GM10248 (cell line): ENCODE results near the gene UBE2QL1.

Source experiments
- CTCF ChIA-PET: fragments of 300-600 bp; sonication (Branson Sonifier 250); formaldehyde crosslinking; extraction: SDS; loops from one replicate; lab custom pipeline; 2021; ENCODE audit warnings: antibody characterized with exemption; lab: Yijun Ruan, JAX
- POLR2A ChIA-PET: fragments of 350-650 bp; sonication (Branson Sonifier 250); formaldehyde crosslinking; extraction: SDS; loops from one replicate; lab custom pipeline; 2020; ENCODE audit warnings: antibody characterized with exemption; lab: Yijun Ruan, JAX
- DNase-seq: peaks from one replicate; pipeline ENCODE4 v3.0.0; 2012; ENCODE audit errors: extremely low spot score
- CTCF ChIP-seq: IDR thresholded peaks from 2 replicates; pipeline ENCODE4 v1.5.1; 2012; ENCODE audit warnings: mild to moderate bottlenecking, low read depth; ENCODE audit errors: extremely low read depth, missing control alignments, control extremely low read depth

UBE2QL1 gene

GRCh38 chr5:6480133-6481051, 31.7 kb downstream of the UBE2QL1 start:
- no peak for TF ChIP-seq CTCF
- DNase-seq, result peak; percentile 56
- CTCF ChIA-PET, result interaction anchor here (1.0 to 1.8 kb wide), 2 partner anchors 13 to 97 kb away, joined by 3 to 5 read pairs; no protein-coding TSS in a partner anchor

GRCh38 chr5:6482735-6483134, 34.1 kb downstream of the UBE2QL1 start:
- POLR2A ChIA-PET, result no interaction called here
- no peak for TF ChIP-seq CTCF
- no peak for DNase-seq
- CTCF ChIA-PET, result interaction anchor here (1.9 kb wide), 1 partner anchor 10 kb away, joined by 4 read pairs; no protein-coding TSS in a partner anchor

More at GRCh38 chr5:6480133-6481051, 31.7 kb downstream of the UBE2QL1 start:
- POLR2A ChIA-PET, result no interaction called here

- CTCF ChIA-PET, result interaction anchor here (0.8 kb wide), 1 partner anchor 9 kb away, joined by 3 read pairs; no protein-coding TSS in a partner anchor
- peak; percentile 86 for DNase-seq
- no peak for TF ChIP-seq CTCF
- POLR2A ChIA-PET, result no interaction called here
These were observed 35.3 kb downstream of the UBE2QL1 start for GRCh38 chr5:6483880-6484382.

- POLR2A ChIA-PET, result no interaction called here
- no peak for TF ChIP-seq CTCF
- no peak for DNase-seq
- CTCF ChIA-PET, result interaction anchor here (0.8 kb wide), 1 partner anchor 10 kb away, joined by 3 read pairs; no protein-coding TSS in a partner anchor
These were observed 35.8 kb downstream of the UBE2QL1 start for GRCh38 chr5:6484446-6484845.

GRCh38 chr5:6484899-6485298, 36.2 kb downstream of the UBE2QL1 start:
- ChIA-PET POLR2A (no interaction called here), CTCF (interaction anchor here (1.3 kb wide), 1 partner anchor 9 kb away, joined by 7 read pairs; no protein-coding TSS in a partner anchor)
- no peak for TF ChIP-seq CTCF
- no peak for DNase-seq

GRCh38 chr5:6485441-6485840, 36.8 kb downstream of the UBE2QL1 start:
- TF ChIP-seq CTCF, result no peak
- ChIA-PET CTCF (interaction anchor here (1.3 kb wide), 1 partner anchor 9 kb away, joined by 7 read pairs; no protein-coding TSS in a partner anchor), POLR2A (no interaction called here)
- no peak for DNase-seq
